Activated T-helper 1 cell treated with anti-CD3 and anti-CD28 coated beads, Interleukin-12 subunit alpha, Interleukin-12 subunit beta, Interleukin-2, Interleukin-4 antibody, amounts not matched to agents 30 ng/mL and 10 ng/mL and 1 ng/mL, durations not matched to agents 14 hours and 24 hours and 36 hours (primary cell): Measurements from ENCODE around the gene GLUD1. TPM values are rescaled to one million over a fixed set of nuclear protein-coding genes. Genes with fewer than 3 reads are reported as not detected.

Experiments
- total RNA-seq: library from RNA; stranded (reverse); gene quantifications from 2 replicates; pipeline ENCODE4 v1.2.3, GENCODE V29; 2022

The GLUD1 gene
- total RNA-seq, 1 donor from 2014 or later, result 116 TPM

Other genes starting within 250 kb of the GLUD1 start
- gene MMRN2, start 137.2 kb downstream of the GLUD1 start, total RNA-seq, result not detected in 2 replicates
- 0.49 and 0.56 TPM in 2 replicates for gene SNCG, start 136.2 kb downstream of the GLUD1 start, total RNA-seq
- gene ADIRF, start 126.4 kb downstream of the GLUD1 start, total RNA-seq, result not detected in 2 replicates
- gene FAM25A, start 74.5 kb downstream of the GLUD1 start, total RNA-seq, result not detected in 2 replicates
- 41.3 and 42.1 TPM in 2 replicates for gene SHLD2, start 363 bp upstream of the GLUD1 start, total RNA-seq
- gene NUTM2A, start 130.6 kb upstream of the GLUD1 start, total RNA-seq, result 0.31 TPM in 1 of 2 replicates, not detected in the other